ENCODE results near the gene AGPS. TPM values are rescaled to one million over a fixed set of nuclear protein-coding genes. Genes with fewer than 3 reads are reported as not detected.

The AGPS gene
- total RNA-seq, 1 experiment from 2014 or later, result 69.9 TPM

GRCh38 chr2:177474301-177474700 is 81.7 kb downstream of the AGPS start:
- peaks cover 4% of the 10 kb centered on the region for H3K36me3 Mint-ChIP-seq (ENCODE audit: insufficient read depth, unreplicated experiment)

GRCh38 chr2:177474998-177475397 is 82.4 kb downstream of the AGPS start:
- Mint-ChIP-seq H3K36me3 (ENCODE audit: insufficient read depth, unreplicated experiment) (peaks cover 4% of the 10 kb centered on the region), H3K4me1 (ENCODE audit: low read depth, unreplicated experiment) (peaks cover 18% of the 10 kb centered on the region)
- intact Hi-C loops (cut with micrococcal nuclease; ENCODE audit: unreplicated experiment), result no loop called here

More at GRCh38 chr2:177474301-177474700, 81.7 kb downstream of the AGPS start:
- TF ChIP-seq CTCF (IDR thresholded peaks at IDR 0.05; ENCODE audit: unreplicated experiment), result no peak
- H3K4me3 Mint-ChIP-seq (ENCODE audit: low read depth, unreplicated experiment), result no peak overlapping the region
- H3K9me3 Mint-ChIP-seq (ENCODE audit: low read depth, unreplicated experiment), result peaks cover 4% of the 10 kb centered on the region
- BruUV-seq (replicated peaks), result no TSS peak
- CTCF ChIA-PET, result no interaction called here
- H3K27me3 Mint-ChIP-seq (ENCODE audit: unreplicated experiment), result no peaks in the 10 kb centered on the region
- intact Hi-C loops (cut with micrococcal nuclease; ENCODE audit: unreplicated experiment), result no loop called here
- DNase-seq, result no peak
- peaks cover 18% of the 10 kb centered on the region for H3K4me1 Mint-ChIP-seq (ENCODE audit: low read depth, unreplicated experiment)
- H3K27ac Mint-ChIP-seq (ENCODE audit: unreplicated experiment), result no peak overlapping the region

GRCh38 chr2:177476897-177477296 is 84.3 kb downstream of the AGPS start:
- CTCF ChIA-PET, result no interaction called here
- H3K27ac Mint-ChIP-seq (ENCODE audit: unreplicated experiment), result no peak overlapping the region
- intact Hi-C loops (cut with micrococcal nuclease; ENCODE audit: unreplicated experiment), result no loop called here
- no peak overlapping the region for H3K4me3 Mint-ChIP-seq (ENCODE audit: low read depth, unreplicated experiment)
- peaks cover 18% of the 10 kb centered on the region for H3K4me1 Mint-ChIP-seq (ENCODE audit: low read depth, unreplicated experiment)
- H3K9me3 Mint-ChIP-seq (ENCODE audit: low read depth, unreplicated experiment), result peaks cover 4% of the 10 kb centered on the region
- H3K27me3 Mint-ChIP-seq (ENCODE audit: unreplicated experiment), result no peaks in the 10 kb centered on the region
- peaks cover 4% of the 10 kb centered on the region for H3K36me3 Mint-ChIP-seq (ENCODE audit: insufficient read depth, unreplicated experiment)
- BruUV-seq (replicated peaks), result no TSS peak
- no peak for TF ChIP-seq CTCF (IDR thresholded peaks at IDR 0.05; ENCODE audit: unreplicated experiment)
- no peak for DNase-seq

More at GRCh38 chr2:177474998-177475397, 82.4 kb downstream of the AGPS start:
- Mint-ChIP-seq H3K9me3 (ENCODE audit: low read depth, unreplicated experiment) (peaks cover 4% of the 10 kb centered on the region), H3K27me3 (ENCODE audit: unreplicated experiment) (no peaks in the 10 kb centered on the region), H3K27ac (ENCODE audit: unreplicated experiment) (no peak overlapping the region), H3K4me3 (ENCODE audit: low read depth, unreplicated experiment) (no peak overlapping the region)
- no peak for DNase-seq
- BruUV-seq (replicated peaks), result no TSS peak
- CTCF ChIA-PET, result no interaction called here
- TF ChIP-seq CTCF (IDR thresholded peaks at IDR 0.05; ENCODE audit: unreplicated experiment), result no peak

- TF ChIP-seq CTCF (IDR thresholded peaks at IDR 0.05; ENCODE audit: unreplicated experiment), result no peak
- intact Hi-C loops (cut with micrococcal nuclease; ENCODE audit: unreplicated experiment), result no loop called here
- no peak for DNase-seq
- BruUV-seq (replicated peaks), result no TSS peak
- Mint-ChIP-seq H3K4me3 (ENCODE audit: low read depth, unreplicated experiment) (no peak overlapping the region), H3K27ac (ENCODE audit: unreplicated experiment) (no peak overlapping the region), H3K27me3 (ENCODE audit: unreplicated experiment) (no peaks in the 10 kb centered on the region), H3K9me3 (ENCODE audit: low read depth, unreplicated experiment) (peaks cover 4% of the 10 kb centered on the region), H3K36me3 (ENCODE audit: insufficient read depth, unreplicated experiment) (peaks cover 4% of the 10 kb centered on the region), H3K4me1 (ENCODE audit: low read depth, unreplicated experiment) (peaks cover 11% of the 10 kb centered on the region)
- CTCF ChIA-PET, result no interaction called here
Observed at GRCh38 chr2:177478029-177478428, 85.5 kb downstream of the AGPS start.
